Ovary (tissue), 9 donors: ENCODE measurements around the gene CPXM2. TPM values are rescaled to one million over a fixed set of nuclear protein-coding genes. Genes with fewer than 3 reads are reported as not detected.

Experiments
- DNase-seq, 5 donors: peaks; one replicate each; pipeline ENCODE4 v3.0.0-alpha.2; 2019 to 2020
- H3K27ac ChIP-seq, 2 donors: fragments of 200-600 bp; one replicate each; pipeline versions ENCODE4 v1.5.1 to v1.8.0; 2019 to 2022
- H3K27me3 ChIP-seq: fragments of 200-600 bp; one replicate; pipeline ENCODE4 v1.8.0; 2022
- H3K36me3 ChIP-seq: fragments of 200-600 bp; sonication (generic); one replicate; pipeline ENCODE4 v1.5.1; 2019
- H3K4me1 ChIP-seq: one replicate; pipeline ENCODE4 v1.8.1; 2013; ENCODE audit warnings: mild to moderate bottlenecking, moderate library complexity; ENCODE audit not compliant: insufficient read depth
- H3K4me3 ChIP-seq: fragments of 200-600 bp; sonication (generic); one replicate; pipeline ENCODE4 v1.5.1; 2017
- H3K9me3 ChIP-seq, 2 donors: fragments of 200-600 bp in 1 of 2; sonication (generic) in 1 of 2; one replicate each; pipeline versions ENCODE4 v1.5.1 to v1.8.1; 2013 to 2019; ENCODE audit warnings: mild to moderate bottlenecking in 1 of 2, moderate library complexity in 1 of 2
- EP300 ChIP-seq: sonication (generic); formaldehyde crosslinking; IDR thresholded peaks from one replicate; pipeline ENCODE4 v1.6.1; 2017; ENCODE audit warnings: antibody characterized with exemption
- POLR2A ChIP-seq: fragments of 450-650 bp; IDR thresholded peaks from one replicate; pipeline ENCODE4 v1.6.1; 2017; ENCODE audit warnings: antibody characterized with exemption, mild to moderate bottlenecking, moderate library complexity
- WGBS, 3 donors: extraction: QIAGEN DNeasy Blood & Tissue Kit in 1 of 3; methylation state at CpG; one replicate each; pipeline versions ENCODE4 v1.1.5 to v1.1.7; 2013 to 2017; 5-methylcytosine and 5-hydroxymethylcytosine counted together
- intact Hi-C, 4 donors: fragments of 100-400 bp; cut with DNase I; formaldehyde crosslinking; loops; one replicate each; pipeline versions ENCODE4 v1.11.0 to v1.15.1; 2022 to 2023
- polyA plus RNA-seq, 2 donors: library from polyadenylated mRNA; stranded (reverse); fragments of 200-250 nt in 1 of 2; fragments of 350-450 nt in 1 of 2; fragmentation: Illumina TruSeq in 1 of 2; extraction: RNeasy Lipid Tissue Mini Kit (QIAGEN cat#74804) in 1 of 2; gene quantifications; one replicate each; pipeline ENCODE4 v1.2.3, GENCODE V29; 2013 to 2014
- total RNA-seq, 7 donors: library from RNA; depleted of rRNA in 2 of 7; stranded (reverse); fragments of >200 nt in 2 of 7; fragmentation: NEBNext Ultra II Directional in 3 of 7; extraction: Animal tissue kit (Norgen Biotek cat#: 25700) in 3 of 7; gene quantifications; one replicate each; pipeline versions ENCODE4 v1.1.0 to v1.2.4, GENCODE V29; 2016 to 2023
- TF ChIP-seq, protein P1 (sequence below), 3 donors: fragments of 450-650 bp in 2 of 3; fragments of 200-600 bp in 1 of 3; IDR thresholded peaks; one replicate each; pipeline versions ENCODE4 v1.5.1 to v1.8.0; 2016 to 2022; ENCODE audit warnings: antibody characterized with exemption in 3 of 3, mild to moderate bottlenecking in 1 of 3
- donor health status: DM: no; HTN: no; CAD: no; lungs with moderate emphysema.
- donor health status: DM: no; HTN: no; CAD: no.
- donor health status: Bipolar disorder and iron deficiency.
- donor health status: DM: yes; HTN: yes; CAD: no.
- donor health status: DM: no; HTN: no; CAD: no.
- donor health status: DM: yes; HTN: yes; CAD: no.

The CPXM2 gene
- total and polyA plus RNA-seq, 9 donors, result 5.5 to 66.0 (median 13.3) TPM

DNA sequence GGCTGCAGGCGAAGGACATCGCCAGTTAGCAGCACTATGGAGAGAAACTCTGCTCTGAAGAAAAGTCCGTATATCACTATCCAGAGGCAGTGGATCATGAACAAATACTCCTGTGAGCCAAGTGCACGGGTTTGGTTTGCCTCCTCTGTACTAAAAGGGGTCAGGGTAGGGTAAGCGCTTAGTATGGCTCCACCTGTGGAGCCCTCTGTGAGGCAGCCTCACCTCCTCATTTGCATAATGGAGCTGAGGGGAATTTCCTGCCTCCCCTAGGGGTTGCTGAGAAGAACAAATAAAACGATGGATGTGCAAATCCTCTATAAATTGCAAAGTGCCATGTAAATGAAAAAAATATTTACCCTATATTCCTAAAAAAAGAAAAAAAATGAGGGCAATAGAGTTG, 162.1 kb downstream of the CPXM2 start:
- Histone ChIP-seq H3K4me1 (no peaks in the 10 kb centered on the region), H3K9me3 (peaks cover 0 to 2% of the 10 kb centered on the region in 2 donors), H3K4me3 (no peak overlapping the region), H3K27me3 (no peaks in the 10 kb centered on the region), H3K27ac (no peak overlapping the region), H3K36me3 (no peaks in the 10 kb centered on the region)
- intact Hi-C loops, result no loop called here
- WGBS, 3 donors, result 70 to 78% (median 73%) methylated on average over 6 of the region's 6 CpGs
- TF ChIP-seq EP300 (no peak), POLR2A (no peak)
- TF ChIP-seq, protein P1, sequence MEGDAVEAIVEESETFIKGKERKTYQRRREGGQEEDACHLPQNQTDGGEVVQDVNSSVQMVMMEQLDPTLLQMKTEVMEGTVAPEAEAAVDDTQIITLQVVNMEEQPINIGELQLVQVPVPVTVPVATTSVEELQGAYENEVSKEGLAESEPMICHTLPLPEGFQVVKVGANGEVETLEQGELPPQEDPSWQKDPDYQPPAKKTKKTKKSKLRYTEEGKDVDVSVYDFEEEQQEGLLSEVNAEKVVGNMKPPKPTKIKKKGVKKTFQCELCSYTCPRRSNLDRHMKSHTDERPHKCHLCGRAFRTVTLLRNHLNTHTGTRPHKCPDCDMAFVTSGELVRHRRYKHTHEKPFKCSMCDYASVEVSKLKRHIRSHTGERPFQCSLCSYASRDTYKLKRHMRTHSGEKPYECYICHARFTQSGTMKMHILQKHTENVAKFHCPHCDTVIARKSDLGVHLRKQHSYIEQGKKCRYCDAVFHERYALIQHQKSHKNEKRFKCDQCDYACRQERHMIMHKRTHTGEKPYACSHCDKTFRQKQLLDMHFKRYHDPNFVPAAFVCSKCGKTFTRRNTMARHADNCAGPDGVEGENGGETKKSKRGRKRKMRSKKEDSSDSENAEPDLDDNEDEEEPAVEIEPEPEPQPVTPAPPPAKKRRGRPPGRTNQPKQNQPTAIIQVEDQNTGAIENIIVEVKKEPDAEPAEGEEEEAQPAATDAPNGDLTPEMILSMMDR (IDR thresholded peaks at IDR 0.05), result no peak
- no peak for DNase-seq

GRCh38 chr10:123726836-123727235, 164.8 kb downstream of the CPXM2 start:
- WGBS, 3 donors, result 51 to 63% (median 61%) methylated on average over 2 of the region's 2 CpGs
- H3K27me3 ChIP-seq, result no peaks in the 10 kb centered on the region

DNA sequence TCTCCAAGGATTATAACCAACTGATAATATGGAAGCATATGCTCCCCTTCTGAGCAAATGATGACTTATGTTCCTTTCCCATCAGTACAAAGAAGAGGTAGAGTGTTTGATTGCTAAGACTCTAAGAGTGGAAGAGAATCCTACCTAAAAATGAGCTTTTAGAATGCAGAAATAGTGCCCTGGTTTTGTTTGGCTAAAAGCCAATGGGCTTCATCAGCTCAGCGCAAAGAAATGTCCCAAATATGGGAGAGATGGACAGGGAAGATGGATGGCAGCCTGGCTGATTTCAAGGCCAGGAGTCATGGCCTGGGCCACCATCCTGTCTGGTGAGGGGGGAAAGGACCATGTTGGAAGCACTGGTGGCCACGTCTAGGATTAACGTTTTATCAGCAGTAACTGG, 165.2 kb downstream of the CPXM2 start:
- H3K27ac ChIP-seq, result no peak overlapping the region
- intact Hi-C loops, result no loop called here
- DNase-seq, result no peak
- peaks cover 0 to 2% of the 10 kb centered on the region in 2 donors for H3K9me3 ChIP-seq
- TF ChIP-seq POLR2A, result no peak
- TF ChIP-seq, protein P1 (IDR thresholded peaks at IDR 0.05), result no peak
- TF ChIP-seq EP300, result no peak
- H3K4me3 ChIP-seq, result no peak overlapping the region
- no peaks in the 10 kb centered on the region for H3K27me3 ChIP-seq
- 31 to 65% (median 38%) methylated on average over 3 of the region's 3 CpGs for WGBS, 3 donors
- H3K4me1 ChIP-seq, result no peaks in the 10 kb centered on the region
- no peaks in the 10 kb centered on the region for H3K36me3 ChIP-seq

More at GRCh38 chr10:123726836-123727235, 164.8 kb downstream of the CPXM2 start:
- intact Hi-C loops, result no loop called here
- H3K9me3 ChIP-seq, result peaks cover 0 to 2% of the 10 kb centered on the region in 2 donors
- H3K27ac ChIP-seq, result no peak overlapping the region
- no peaks in the 10 kb centered on the region for H3K4me1 ChIP-seq
- no peaks in the 10 kb centered on the region for H3K36me3 ChIP-seq
- no peak overlapping the region for H3K4me3 ChIP-seq
- no peak for DNase-seq
- no peak for TF ChIP-seq POLR2A
- TF ChIP-seq, protein P1 (IDR thresholded peaks at IDR 0.05), result no peak
- TF ChIP-seq EP300, result no peak

GRCh38 chr10:123724747-123725146, 166.9 kb downstream of the CPXM2 start:
- no peaks in the 10 kb centered on the region for H3K36me3 ChIP-seq

More at GRCh38 chr10:123724747-123725146, 166.9 kb downstream of the CPXM2 start:
- no peak for DNase-seq
- TF ChIP-seq POLR2A (no peak), EP300 (no peak)
- TF ChIP-seq, protein P1 (IDR thresholded peaks at IDR 0.05), result no peak
- no peaks in the 10 kb centered on the region for H3K27me3 ChIP-seq
- no peaks in the 10 kb centered on the region for H3K4me1 ChIP-seq
- intact Hi-C loops, result no loop called here
- H3K4me3 ChIP-seq, result no peak overlapping the region
- 89% methylated on average over 12 of the region's 12 CpGs for WGBS, 3 donors
- no peak overlapping the region for H3K27ac ChIP-seq
- no peaks in the 10 kb centered on the region for H3K9me3 ChIP-seq
